Measurements from ENCODE around the gene FAM78A.

DNA sequence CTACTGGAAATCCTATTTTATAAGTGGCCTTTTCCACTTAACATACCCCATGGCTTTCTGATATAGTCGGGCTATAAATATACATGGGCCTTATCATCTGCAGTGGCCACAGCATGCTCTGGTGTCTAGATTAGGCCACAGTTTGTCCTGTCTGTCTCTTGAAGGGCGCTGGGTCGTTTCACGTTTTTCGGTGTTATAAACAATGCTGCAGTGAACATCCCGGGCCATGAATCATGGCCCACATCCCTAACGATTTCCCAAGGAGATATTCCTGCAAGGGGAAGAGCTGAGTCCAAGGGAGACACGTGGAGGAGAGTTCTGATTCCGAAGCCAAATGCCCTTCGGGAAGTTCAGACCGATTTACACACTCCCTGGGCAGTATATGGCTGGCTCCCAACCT is 21.6 kb upstream of the FAM78A start:
- TF ChIP-seq, protein P1, sequence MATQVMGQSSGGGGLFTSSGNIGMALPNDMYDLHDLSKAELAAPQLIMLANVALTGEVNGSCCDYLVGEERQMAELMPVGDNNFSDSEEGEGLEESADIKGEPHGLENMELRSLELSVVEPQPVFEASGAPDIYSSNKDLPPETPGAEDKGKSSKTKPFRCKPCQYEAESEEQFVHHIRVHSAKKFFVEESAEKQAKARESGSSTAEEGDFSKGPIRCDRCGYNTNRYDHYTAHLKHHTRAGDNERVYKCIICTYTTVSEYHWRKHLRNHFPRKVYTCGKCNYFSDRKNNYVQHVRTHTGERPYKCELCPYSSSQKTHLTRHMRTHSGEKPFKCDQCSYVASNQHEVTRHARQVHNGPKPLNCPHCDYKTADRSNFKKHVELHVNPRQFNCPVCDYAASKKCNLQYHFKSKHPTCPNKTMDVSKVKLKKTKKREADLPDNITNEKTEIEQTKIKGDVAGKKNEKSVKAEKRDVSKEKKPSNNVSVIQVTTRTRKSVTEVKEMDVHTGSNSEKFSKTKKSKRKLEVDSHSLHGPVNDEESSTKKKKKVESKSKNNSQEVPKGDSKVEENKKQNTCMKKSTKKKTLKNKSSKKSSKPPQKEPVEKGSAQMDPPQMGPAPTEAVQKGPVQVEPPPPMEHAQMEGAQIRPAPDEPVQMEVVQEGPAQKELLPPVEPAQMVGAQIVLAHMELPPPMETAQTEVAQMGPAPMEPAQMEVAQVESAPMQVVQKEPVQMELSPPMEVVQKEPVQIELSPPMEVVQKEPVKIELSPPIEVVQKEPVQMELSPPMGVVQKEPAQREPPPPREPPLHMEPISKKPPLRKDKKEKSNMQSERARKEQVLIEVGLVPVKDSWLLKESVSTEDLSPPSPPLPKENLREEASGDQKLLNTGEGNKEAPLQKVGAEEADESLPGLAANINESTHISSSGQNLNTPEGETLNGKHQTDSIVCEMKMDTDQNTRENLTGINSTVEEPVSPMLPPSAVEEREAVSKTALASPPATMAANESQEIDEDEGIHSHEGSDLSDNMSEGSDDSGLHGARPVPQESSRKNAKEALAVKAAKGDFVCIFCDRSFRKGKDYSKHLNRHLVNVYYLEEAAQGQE (IDR thresholded peaks at IDR 0.05; ENCODE audit: insufficient read depth in 1 of 2, low read depth in 2 of 2, low read length in 2 of 2): no peak
- no peak for TF ChIP-seq POLR2AphosphoS5 (IDR thresholded peaks at IDR 0.05; ENCODE audit: low read depth, low read length)
- TF ChIP-seq TAF1 (IDR thresholded peaks at IDR 0.05; ENCODE audit: borderline replicate concordance, insufficient read depth, low read length): no peak
- no peak for TF ChIP-seq SIN3A (IDR thresholded peaks at IDR 0.05; ENCODE audit: borderline replicate concordance, insufficient read depth, low read length)
- no peak for TF ChIP-seq FOXP2 (optimal IDR thresholded peaks at IDR 0.05; ENCODE audit: borderline replicate concordance, extremely low read depth, extremely low read length, insufficient read depth)

Data from PFSK-1 (cell line).